HG02885 (cell line): ENCODE results near the gene FRYL.

Experiments used
- ATAC-seq: cut with Tn5 transposase; IDR thresholded peaks from one replicate; pipeline ENCODE4 v1.9.1; 2021; ENCODE audit warnings: mild to moderate bottlenecking; ENCODE audit not compliant: unreplicated experiment, poor library complexity

FRYL gene

GRCh38 chr4:48635310-48635709, 144.8 kb downstream of the FRYL start:
- ATAC-seq, result peak; percentile 48

DNA sequence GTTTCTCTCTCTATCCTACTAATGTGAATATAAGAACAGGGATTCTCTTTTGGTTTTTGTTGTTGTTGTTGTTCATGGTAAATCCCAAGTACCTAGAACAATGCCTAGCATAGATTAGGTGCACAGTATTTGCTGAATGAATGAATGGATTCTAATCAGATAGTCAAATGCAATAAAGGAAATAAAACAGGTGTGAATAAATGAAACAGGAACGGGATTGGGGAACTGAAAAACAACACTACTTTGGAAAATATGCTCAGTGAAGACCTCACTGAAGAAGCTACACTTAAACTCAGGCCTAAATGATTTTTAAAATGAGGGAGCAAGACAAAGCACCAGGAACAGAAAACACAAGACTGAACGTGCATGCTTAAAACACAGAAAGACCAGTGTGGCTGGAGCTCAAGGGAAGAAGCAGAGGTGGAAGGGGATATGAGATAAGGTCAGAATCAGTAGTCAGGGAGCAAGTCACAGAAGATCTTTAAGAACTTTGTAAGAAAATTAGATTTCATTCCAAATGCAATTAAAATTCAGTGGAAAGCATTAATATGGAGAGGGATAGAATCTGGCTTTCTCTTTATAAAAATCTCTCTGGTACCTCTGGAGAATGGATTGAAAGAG, 145.3 kb downstream of the FRYL start:
- no peak for ATAC-seq

DNA sequence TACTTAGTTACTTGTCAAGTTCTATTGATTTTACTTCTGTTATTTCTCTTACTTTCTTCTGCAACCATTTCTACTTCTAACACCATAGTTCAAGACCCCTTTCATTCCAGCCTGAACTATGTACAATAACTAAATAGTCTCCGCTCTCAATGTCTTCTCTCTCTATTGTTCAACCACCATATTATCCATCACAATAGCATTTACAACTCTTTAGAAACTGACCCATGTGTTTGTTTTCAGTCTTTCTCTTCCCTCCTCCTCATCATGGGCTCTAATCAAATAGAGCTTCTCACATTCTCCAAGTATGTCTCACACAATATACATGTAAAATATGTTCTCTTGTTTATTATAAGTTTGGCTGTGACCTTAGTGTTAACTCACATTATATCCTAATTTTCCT, 146.4 kb downstream of the FRYL start:
- no peak for ATAC-seq

GRCh38 chr4:48629458-48629857, 150.6 kb downstream of the FRYL start:
- no peak for ATAC-seq

DNA sequence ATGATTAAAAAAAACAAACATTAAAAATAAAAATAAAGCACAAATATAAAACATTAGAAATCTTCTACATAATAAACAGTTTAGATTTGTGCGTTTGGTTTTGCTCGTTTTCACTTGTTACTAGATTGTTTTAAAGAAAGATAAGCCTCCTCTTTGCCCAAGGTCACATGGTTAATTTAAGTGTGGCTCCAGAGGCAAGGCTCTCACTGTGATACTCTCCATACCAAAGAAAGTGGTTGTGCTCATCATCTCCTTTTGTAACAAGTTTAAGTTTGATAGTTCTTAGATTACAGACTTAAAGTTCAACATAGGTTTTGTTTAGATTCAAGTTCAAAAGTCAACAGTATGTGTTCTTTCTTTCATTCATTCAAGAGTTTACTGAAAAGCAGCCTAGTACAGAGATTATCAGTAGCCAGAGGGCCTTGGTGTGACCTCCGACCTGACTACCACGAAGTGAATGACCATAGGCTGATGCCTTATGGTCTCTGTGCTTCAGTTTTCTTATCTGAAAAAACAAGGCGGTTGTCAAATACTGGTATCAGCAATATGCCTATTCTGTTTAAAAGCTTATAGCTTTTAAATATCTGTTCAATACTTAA, 156.8 kb downstream of the FRYL start:
- no peak for ATAC-seq

GRCh38 chr4:48620831-48621230, 159.2 kb downstream of the FRYL start:
- ATAC-seq, result no peak

DNA sequence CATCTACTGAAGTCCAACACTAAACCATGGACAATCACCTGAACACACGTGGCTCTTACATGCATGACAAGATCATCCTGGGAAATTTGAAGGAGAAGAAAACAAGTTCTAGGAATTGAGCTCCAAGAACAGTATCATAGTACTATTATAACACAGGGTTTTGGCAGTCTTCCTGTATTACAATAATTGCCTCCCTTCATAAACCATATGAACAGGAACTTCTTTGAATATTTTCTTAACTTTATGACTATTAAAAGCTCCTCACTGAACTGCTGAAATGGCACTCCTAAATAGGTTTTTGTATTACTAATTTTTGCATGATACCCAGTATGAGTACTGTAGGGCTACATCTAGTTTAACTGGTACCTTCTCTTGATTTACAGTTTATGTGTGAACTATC, 160.0 kb downstream of the FRYL start:
- ATAC-seq, result no peak

- ATAC-seq, result no peak
These were observed 175.6 kb downstream of the FRYL start for GRCh38 chr4:48604527-48604926.

DNA sequence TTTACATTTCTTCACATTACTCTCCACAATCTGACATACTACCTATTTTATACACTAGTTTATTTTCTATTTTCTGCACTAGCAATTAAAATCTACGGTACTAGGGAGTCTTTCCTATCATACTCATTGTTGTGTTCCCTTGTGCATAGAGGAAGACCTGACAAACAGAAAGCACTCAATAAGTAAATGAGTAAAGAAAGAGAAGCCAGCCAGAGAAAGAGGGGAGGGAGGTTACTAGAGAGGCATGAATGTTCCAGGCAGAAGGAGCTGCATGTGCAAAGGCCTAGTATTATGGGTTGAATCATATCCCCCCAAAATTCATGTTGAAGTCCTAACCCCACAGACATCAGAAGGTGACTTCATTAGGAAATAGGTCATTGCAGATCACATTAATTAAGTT, 176.0 kb downstream of the FRYL start:
- ATAC-seq, result no peak

- no peak for ATAC-seq
These were observed 176.6 kb downstream of the FRYL start for GRCh38 chr4:48603366-48604003.

- no peak for ATAC-seq
These were observed 177.3 kb downstream of the FRYL start for GRCh38 chr4:48602763-48603162.

DNA sequence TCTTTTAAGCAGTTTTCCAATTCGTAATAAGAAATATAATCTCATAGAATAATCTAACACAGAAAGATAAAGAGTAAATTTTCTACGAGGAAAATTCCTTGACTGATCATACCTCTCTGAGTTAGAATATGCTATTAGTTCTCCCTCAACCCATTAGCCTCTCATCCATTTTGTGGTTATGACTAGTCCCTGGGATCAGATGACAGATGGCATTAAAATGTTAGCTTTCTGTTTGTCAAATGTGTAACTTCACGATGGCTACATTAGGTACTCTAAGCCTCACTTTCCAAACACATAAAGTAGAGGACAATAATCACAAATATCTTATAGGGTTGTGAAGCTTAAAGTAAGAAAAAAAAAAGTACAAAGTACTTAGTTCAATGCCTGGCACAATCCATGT, 177.9 kb downstream of the FRYL start:
- no peak for ATAC-seq

GRCh38 chr4:48596336-48596735, 183.7 kb downstream of the FRYL start:
- ATAC-seq, result no peak

- no peak for ATAC-seq
These were observed 185.9 kb downstream of the FRYL start for GRCh38 chr4:48594180-48594579.

DNA sequence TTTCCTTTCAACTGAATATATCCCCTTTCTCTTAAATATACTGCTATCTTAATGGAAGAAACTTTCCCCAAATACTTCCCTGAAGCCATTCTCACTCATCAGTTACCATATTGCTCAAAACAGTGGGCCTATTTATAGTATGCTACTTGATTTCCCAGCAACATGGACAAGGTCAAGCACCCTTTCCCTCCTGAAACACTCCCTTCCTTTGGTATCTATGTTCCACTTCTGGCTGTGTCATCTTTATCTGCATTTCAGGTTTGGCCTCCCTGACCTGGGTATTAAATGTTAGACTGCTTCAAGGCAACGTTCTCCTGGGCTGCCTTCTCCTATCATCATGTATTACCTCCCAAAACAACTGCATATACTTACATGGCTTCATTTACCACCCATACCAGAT, 188.7 kb downstream of the FRYL start:
- no peak for ATAC-seq

DNA sequence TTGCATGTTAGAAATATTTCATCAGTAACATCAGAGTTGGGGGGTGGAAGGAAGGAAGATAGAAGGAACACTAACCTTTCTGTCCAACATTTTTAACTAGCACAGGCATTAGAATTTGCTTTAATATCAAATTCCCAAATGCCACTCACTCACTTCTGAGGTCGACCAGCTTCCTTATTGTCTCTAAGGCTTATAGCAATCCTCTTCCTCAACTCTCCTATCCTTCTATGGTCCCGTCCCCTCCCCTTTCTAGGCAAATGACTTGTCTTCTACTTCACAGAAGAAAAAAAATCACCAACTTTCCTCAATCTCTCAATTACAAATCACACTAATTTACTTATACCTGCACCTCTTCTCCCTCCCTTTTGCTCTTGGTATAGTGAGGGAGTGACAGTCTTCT, 189.2 kb downstream of the FRYL start:
- ATAC-seq, result no peak

DNA sequence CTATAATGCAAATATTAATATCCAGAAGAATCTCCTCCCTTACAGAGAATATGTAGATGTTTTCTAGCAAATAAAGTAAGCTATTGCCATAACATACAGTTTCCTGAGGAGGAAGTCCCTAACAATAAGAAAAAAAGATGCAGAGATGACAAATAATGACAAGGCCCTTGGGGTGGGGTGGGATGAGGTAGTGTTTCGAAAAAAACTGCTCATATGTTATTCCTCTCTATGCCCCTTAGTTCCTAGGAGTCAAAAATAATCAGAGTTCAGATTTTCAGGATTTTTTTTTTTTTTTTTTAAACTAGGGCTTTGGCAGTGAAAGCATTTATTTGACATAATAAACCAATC, 191.0 kb downstream of the FRYL start:
- no peak for ATAC-seq

- no peak for ATAC-seq
These were observed 191.6 kb downstream of the FRYL start for GRCh38 chr4:48588230-48589097.

- ATAC-seq, result no peak
These were observed 194.7 kb downstream of the FRYL start for GRCh38 chr4:48585401-48585800.

- ATAC-seq, result peak; percentile 83
These were observed 201.7 kb downstream of the FRYL start for GRCh38 chr4:48578132-48578968.
